T47D (cell line): Measurements from ENCODE around the gene SNAPIN.

ENCODE experiments used
- DNase-seq, 2 experiments: peaks; one replicate each; pipeline versions ENCODE4 v3.0.0 to v3.0.0-alpha.2; 2011 to 2012; ENCODE audit warnings: low read depth in 1 of 2, low spot score in 1 of 2
- JUND ChIP-seq: IDR thresholded peaks from 2 replicates; pipeline ENCODE4 v1.6.1; 2012; ENCODE audit warnings: low read depth
- in situ Hi-C: cut with HindIII; loops from 2 replicates; pipeline ENCODE4 v1.10.0; 2016; ENCODE audit warnings: low sequenced_read_pairs, low pct_unique_long_range_greater_than_20kb

SNAPIN gene

GRCh38 chr1:153679337-153680119 is 21.0 kb downstream of the SNAPIN start:
- in situ Hi-C loops = no loop called here
- no peak for TF ChIP-seq JUND
- DNase-seq = no peak

- in situ Hi-C loops = no loop called here
Measured at GRCh38 chr1:153680120-153680403, 21.6 kb downstream of the SNAPIN start.

DNA sequence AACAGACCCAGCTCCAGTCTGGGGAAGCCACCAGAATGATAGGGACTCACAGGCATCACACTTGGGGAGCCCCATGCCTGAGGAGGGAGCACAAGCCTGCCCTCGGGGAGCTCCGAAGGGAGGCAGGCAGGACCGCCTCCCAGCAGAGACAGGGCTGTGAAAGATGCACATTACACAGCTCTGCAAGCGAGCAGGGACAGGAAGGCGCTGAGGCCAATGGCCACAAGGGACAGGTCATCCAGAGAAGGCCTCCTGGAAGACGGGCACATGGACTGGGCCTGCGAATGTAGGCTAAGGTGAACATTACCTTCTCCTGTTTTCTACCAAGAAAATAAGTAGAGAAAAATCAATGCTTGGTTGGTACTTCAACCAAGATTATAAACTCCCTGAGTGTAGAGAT is 24.2 kb downstream of the SNAPIN start:
- no peak for TF ChIP-seq JUND
- DNase-seq = no peak
- in situ Hi-C loops = no loop called here

More at GRCh38 chr1:153680120-153680403, 21.6 kb downstream of the SNAPIN start:
- no peak for DNase-seq
- no peak for TF ChIP-seq JUND

DNA sequence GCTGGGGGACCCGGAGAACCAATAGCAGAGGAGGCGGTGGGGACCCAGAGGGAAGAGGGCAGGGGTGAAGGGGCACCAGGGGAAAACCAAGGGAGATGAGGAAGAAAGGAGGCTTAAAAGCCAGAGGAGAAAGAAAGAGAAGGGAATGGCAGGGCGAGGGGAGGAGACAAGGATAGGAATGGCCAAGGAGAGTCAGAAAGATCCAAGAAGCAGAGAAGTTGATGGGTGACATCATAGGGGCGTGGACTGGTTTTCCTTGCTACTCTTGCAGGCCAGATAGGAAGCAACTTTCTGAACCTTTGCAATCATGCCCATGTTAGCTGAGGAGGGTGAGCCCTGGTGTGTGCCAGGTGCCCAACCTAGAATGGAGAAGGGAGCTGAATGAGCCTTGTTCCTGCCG is 25.4 kb downstream of the SNAPIN start:
- TF ChIP-seq JUND = no peak
- no peak for DNase-seq
- in situ Hi-C loops = no loop called here

DNA sequence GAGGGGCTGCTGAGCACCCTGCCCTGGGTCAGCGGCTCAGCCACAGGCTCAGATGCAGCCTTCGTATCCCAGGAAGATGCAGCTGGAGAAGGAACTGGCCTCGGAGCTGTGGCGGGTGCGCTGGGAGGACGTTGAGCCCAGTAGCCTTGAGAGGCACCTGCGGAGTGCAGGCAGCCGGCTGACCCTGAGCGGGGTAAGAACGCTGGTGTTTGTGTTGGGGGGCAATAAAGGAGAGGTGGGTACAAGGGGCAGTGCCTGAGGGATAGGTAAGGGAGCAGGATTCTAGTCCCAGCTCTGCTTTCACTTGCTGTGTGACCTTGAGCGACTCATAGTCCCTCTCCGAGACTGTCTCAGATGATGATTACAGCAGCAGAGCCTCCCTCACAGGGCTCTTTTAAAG is 26.4 kb downstream of the SNAPIN start:
- in situ Hi-C loops = no loop called here
- no peak for DNase-seq
- TF ChIP-seq JUND = no peak

GRCh38 chr1:153685544-153686340 is 27.2 kb downstream of the SNAPIN start:
- TF ChIP-seq JUND = no peak
- DNase-seq = no peak
- in situ Hi-C loops = no loop called here

- in situ Hi-C loops = no loop called here
- TF ChIP-seq JUND = no peak
- DNase-seq = no peak
Measured at GRCh38 chr1:153687346-153688125, 29.0 kb downstream of the SNAPIN start.

DNA sequence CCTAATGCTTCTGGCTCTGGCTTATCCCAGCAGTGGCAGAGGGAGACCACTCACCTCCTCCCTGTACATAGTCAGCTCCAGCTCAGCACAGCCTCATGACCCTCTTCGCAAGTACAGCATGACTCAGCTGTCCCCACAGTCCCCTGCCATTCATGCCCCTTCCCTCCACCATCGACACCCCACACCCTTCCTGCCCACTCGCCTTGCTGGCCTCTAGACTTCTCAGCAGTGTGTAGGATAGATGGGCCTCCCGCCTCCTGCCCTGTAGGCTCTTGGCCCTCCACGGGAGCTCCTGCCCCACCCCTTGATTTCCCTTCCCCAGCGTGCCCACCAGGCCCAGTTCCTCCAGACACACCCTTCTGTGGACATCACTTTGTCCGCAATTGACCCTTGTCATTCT is 29.8 kb downstream of the SNAPIN start:
- no peak for DNase-seq
- TF ChIP-seq JUND = no peak
- in situ Hi-C loops = no loop called here

GRCh38 chr1:153688736-153689328 is 30.3 kb downstream of the SNAPIN start:
- no peak for TF ChIP-seq JUND
- DNase-seq = no peak
- in situ Hi-C loops = no loop called here

GRCh38 chr1:153693466-153693865 is 35.0 kb downstream of the SNAPIN start:
- no peak for TF ChIP-seq JUND
- DNase-seq = no peak
- in situ Hi-C loops = no loop called here

DNA sequence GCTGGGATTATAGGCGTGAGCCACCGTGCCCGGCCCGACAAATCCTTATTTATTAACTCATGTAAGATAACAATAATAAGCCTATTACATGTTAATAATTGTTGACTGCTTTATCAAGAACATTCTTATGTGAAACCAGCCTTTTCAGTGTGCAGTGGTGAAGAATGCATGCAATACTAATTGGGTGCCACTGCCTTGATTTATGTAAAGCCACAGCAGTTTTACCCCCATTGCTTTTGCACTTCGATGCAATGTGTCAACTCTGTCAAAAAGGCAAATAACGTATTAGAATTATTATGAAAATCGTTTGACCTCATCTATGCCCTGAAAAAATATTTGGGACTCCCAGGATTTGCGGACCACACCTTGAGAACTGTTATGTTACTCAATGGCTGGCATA is 38.2 kb downstream of the SNAPIN start:
- in situ Hi-C loops = no loop called here
- TF ChIP-seq JUND = no peak
- DNase-seq = no peak

GRCh38 chr1:153697191-153698019 is 38.9 kb downstream of the SNAPIN start:
- peak in 1 of 2 experiments; percentile 42 for DNase-seq
- in situ Hi-C loops = no loop called here
- TF ChIP-seq JUND = no peak
